GM12878 (cell line): ENCODE measurements around the gene FGD1. TPM values are rescaled to one million over a fixed set of nuclear protein-coding genes. Genes with fewer than 3 reads are reported as not detected.

ENCODE experiments used
- ATAC-seq: fragments of 200-7000 bp; cut with Tn5 transposase; 3 replicates; pipeline ENCODE4 v1.9.1; 2020; ENCODE audit warnings: mild to moderate bottlenecking, moderate library complexity
- BruUV-seq: library from RNA; stranded (reverse); fragments of 400-500 nt; replicated peaks from 2 replicates; lab custom pipeline; 2021; lab: Mats Ljungman, UMichigan
- CTCF ChIA-PET: fragments of 300-600 bp; sonication (Branson Sonifier 250); formaldehyde crosslinking; extraction: SDS; loops from one replicate; lab custom pipeline; 2021; ENCODE audit warnings: inconsistent platforms; lab: Yijun Ruan, JAX
- POLR2A ChIA-PET: fragments of 350-600 bp; formaldehyde crosslinking; extraction: SDS; loops from one replicate; lab custom pipeline; 2021; ENCODE audit warnings: inconsistent platforms; lab: Charles Lee
- RAD21 ChIA-PET: fragments of 300-600 bp; sonication (Branson Sonifier 250); formaldehyde crosslinking; loops from one replicate; lab custom pipeline; 2023; ENCODE audit warnings: antibody characterized with exemption; ENCODE audit not compliant: unreplicated experiment; lab: Charles Lee
- SMC1A ChIA-PET: fragments of 300-600 bp; sonication (Branson Sonifier 250); formaldehyde crosslinking; loops from one replicate; lab custom pipeline; 2023; ENCODE audit not compliant: unreplicated experiment, uncharacterized antibody; lab: Charles Lee
- DNase-seq: peaks from one replicate; pipeline ENCODE4 v3.0.0-alpha.2; 2011; ENCODE audit warnings: low read depth, low spot score
- FAIRE-seq: peaks from 3 replicates; lab custom pipeline; 2011; peaks lifted over from hg19 to GRCh38; lab: Jason Lieb, UNC
- H2AFZ ChIP-seq: 2 replicates; pipeline ENCODE4 v1.6.0; 2011; ENCODE audit warnings: low read depth, low read length, control low read depth; ENCODE audit not compliant: control insufficient read depth
- H3K27ac ChIP-seq: 2 replicates; pipeline ENCODE4 v1.5.1; 2011; ENCODE audit warnings: control low read depth; ENCODE audit not compliant: control insufficient read depth, insufficient read depth
- H3K27me3 ChIP-seq, 2 experiments: replicated peaks in 1 of 2; 2 replicates each; pipeline versions ENCODE4 v1.6.0 to v1.6.1; 2011; ENCODE audit warnings: low read length in 1 of 2; ENCODE audit not compliant: control insufficient read depth in 2 of 2, insufficient read depth in 2 of 2
- H3K36me3 ChIP-seq, 2 experiments: 2 replicates each; pipeline ENCODE4 v1.5.1; 2011; ENCODE audit warnings: low read length in 1 of 2; ENCODE audit not compliant: control insufficient read depth in 2 of 2, insufficient read depth in 2 of 2
- H3K4me1 ChIP-seq: 2 replicates; pipeline ENCODE4 v1.6.1; 2011; ENCODE audit warnings: mild to moderate bottlenecking, low read length, moderate library complexity, mixed read lengths; ENCODE audit not compliant: control insufficient read depth, insufficient read depth
- H3K4me2 ChIP-seq: 2 replicates; pipeline ENCODE4 v1.6.0; 2011; ENCODE audit warnings: control low read depth; ENCODE audit not compliant: control insufficient read depth, insufficient read depth
- H3K4me3 ChIP-seq: fragments of 200-600 bp; sonication (generic); 2 replicates; pipeline ENCODE4 v1.5.1; 2016
- H3K79me2 ChIP-seq: 2 replicates; pipeline ENCODE4 v1.6.0; 2011; ENCODE audit warnings: low read length; ENCODE audit not compliant: control insufficient read depth, insufficient read depth
- H3K9ac ChIP-seq: 2 replicates; pipeline ENCODE4 v1.8.0; 2011; ENCODE audit warnings: low read length, control low read depth, mixed read lengths; ENCODE audit not compliant: control insufficient read depth, insufficient read depth
- H3K9me3 ChIP-seq: replicated peaks from 3 replicates; pipeline ENCODE4 v1.5.1; 2011; ENCODE audit warnings: mild to moderate bottlenecking, low read length; ENCODE audit not compliant: control insufficient read depth, insufficient read depth
- H4K20me1 ChIP-seq: 2 replicates; pipeline ENCODE4 v1.6.0; 2011; ENCODE audit not compliant: control insufficient read depth, insufficient read depth
- FOS ChIP-seq: IDR thresholded peaks from 3 replicates; pipeline ENCODE4 v1.6.1; 2011; ENCODE audit warnings: borderline replicate concordance; ENCODE audit not compliant: insufficient read length; ENCODE audit errors: extremely low read depth
- HDAC2 ChIP-seq: fragments of 200-600 bp; sonication (generic); IDR thresholded peaks from 2 replicates; pipeline ENCODE4 v1.6.1; 2017
- IKZF2 ChIP-seq, 2 experiments: fragments of 450-650 bp; IDR thresholded peaks; 2 replicates each; pipeline ENCODE4 v1.6.1; 2017; ENCODE audit warnings: mild to moderate bottlenecking in 2 of 2, moderate library complexity in 2 of 2
- JUNB ChIP-seq: IDR thresholded peaks from 2 replicates; pipeline ENCODE4 v1.6.1; 2016; ENCODE audit warnings: antibody characterized with exemption, mild to moderate bottlenecking
- SIN3A ChIP-seq: IDR thresholded peaks from 2 replicates; pipeline ENCODE4 v1.6.1; 2012; ENCODE audit warnings: low read depth, low read length, improper control_type of control experiment
- SREBF1 ChIP-seq: IDR thresholded peaks from 2 replicates; pipeline ENCODE4 v1.6.1; 2012; ENCODE audit warnings: mild to moderate bottlenecking, low read length
- TARDBP ChIP-seq: IDR thresholded peaks from 2 replicates; pipeline ENCODE4 v1.6.1; 2016; ENCODE audit warnings: borderline replicate concordance
- YY1 ChIP-seq: IDR thresholded peaks from 2 replicates; pipeline ENCODE4 v1.6.1; 2011; ENCODE audit warnings: low read depth, mild to moderate bottlenecking, low read length
- ZBED1 ChIP-seq: IDR thresholded peaks from 2 replicates; pipeline ENCODE4 v1.6.1; 2016; ENCODE audit warnings: borderline replicate concordance
- ZNF622 ChIP-seq: fragments of 450-650 bp; IDR thresholded peaks from 2 replicates; pipeline ENCODE4 v1.6.1; 2017; ENCODE audit warnings: mild to moderate bottlenecking, inconsistent platforms
- WGBS: methylation state at CpG from one replicate; pipeline ENCODE4 v1.1.6; 2016; ENCODE audit warnings: low lambda C conversion rate; ENCODE audit not compliant: insufficient replicate concordance, insufficient coverage; ENCODE audit errors: missing lambda C conversion rate; 5-methylcytosine and 5-hydroxymethylcytosine counted together
- in situ Hi-C: fragments of 300-500 bp; cut with MboI; formaldehyde crosslinking; loops from 9 replicates; pipeline ENCODE4 v1.14.3; 2018; ENCODE audit warnings: mixed read lengths
- intact Hi-C: fragments of 100-400 bp; cut with micrococcal nuclease; formaldehyde crosslinking; loops from one replicate; pipeline ENCODE4 v1.14.2; 2022; ENCODE audit not compliant: unreplicated experiment
- polyA plus RNA-seq, 11 experiments: library from polyadenylated mRNA; depleted of rRNA in 4 of 11; unstranded in 6 of 11; stranded (reverse) in 5 of 11; fragments of >200 nt; fragmentation: Nextera tagmentation in 4 of 11; fragmentation: Illumina TruSeq in 1 of 11; extraction: Ambion mirVana in 4 of 11; extraction: Trizol in 1 of 11; gene quantifications; 1 replicate in 1 of 11; 2 replicates in 10 of 11; pipeline versions ENCODE4 v1.2.1 to v1.2.3, GENCODE V29; 2011 to 2016; ENCODE audit warnings: inconsistent platforms in 2 of 11, missing spikeins in 2 of 11, low read depth in 1 of 11
- total RNA-seq, 4 experiments: library from RNA; depleted of rRNA in 3 of 4; stranded (reverse); fragments of >200 nt in 3 of 4; fragmentation: Illumina TruSeq in 1 of 4; extraction: Trizol in 1 of 4; gene quantifications; 2 replicates each; pipeline versions ENCODE4 v1.2.1 to v1.2.3, GENCODE V29; 2013 to 2021
- TF ChIP-seq, protein P1 (sequence below): fragments of 450-650 bp; IDR thresholded peaks from 2 replicates; pipeline ENCODE4 v1.6.1; 2017; ENCODE audit warnings: borderline replicate concordance
- TF ChIP-seq, protein P2 (sequence below): fragments of 450-650 bp; IDR thresholded peaks from 2 replicates; pipeline ENCODE4 v1.6.1; 2018; ENCODE audit warnings: borderline replicate concordance, mild to moderate bottlenecking; ENCODE audit not compliant: partially characterized antibody
- TF ChIP-seq, protein P3 (sequence below): fragments of 450-650 bp; formaldehyde crosslinking; IDR thresholded peaks from 2 replicates; pipeline ENCODE4 v1.4.0; 2020; ENCODE audit warnings: mild to moderate bottlenecking, moderate library complexity
- TF ChIP-seq, protein P4 (sequence below): IDR thresholded peaks from 2 replicates; pipeline ENCODE4 v1.6.1; 2012; ENCODE audit warnings: low read length, inconsistent platforms

FGD1 gene
- total and polyA plus RNA-seq, 10 of the 15 experiments (the other 5 are each of a cell fraction or from before 2014, with no cell fraction given): 0.05 to 0.50 (median 0.45) TPM; not detected in 7

DNA sequence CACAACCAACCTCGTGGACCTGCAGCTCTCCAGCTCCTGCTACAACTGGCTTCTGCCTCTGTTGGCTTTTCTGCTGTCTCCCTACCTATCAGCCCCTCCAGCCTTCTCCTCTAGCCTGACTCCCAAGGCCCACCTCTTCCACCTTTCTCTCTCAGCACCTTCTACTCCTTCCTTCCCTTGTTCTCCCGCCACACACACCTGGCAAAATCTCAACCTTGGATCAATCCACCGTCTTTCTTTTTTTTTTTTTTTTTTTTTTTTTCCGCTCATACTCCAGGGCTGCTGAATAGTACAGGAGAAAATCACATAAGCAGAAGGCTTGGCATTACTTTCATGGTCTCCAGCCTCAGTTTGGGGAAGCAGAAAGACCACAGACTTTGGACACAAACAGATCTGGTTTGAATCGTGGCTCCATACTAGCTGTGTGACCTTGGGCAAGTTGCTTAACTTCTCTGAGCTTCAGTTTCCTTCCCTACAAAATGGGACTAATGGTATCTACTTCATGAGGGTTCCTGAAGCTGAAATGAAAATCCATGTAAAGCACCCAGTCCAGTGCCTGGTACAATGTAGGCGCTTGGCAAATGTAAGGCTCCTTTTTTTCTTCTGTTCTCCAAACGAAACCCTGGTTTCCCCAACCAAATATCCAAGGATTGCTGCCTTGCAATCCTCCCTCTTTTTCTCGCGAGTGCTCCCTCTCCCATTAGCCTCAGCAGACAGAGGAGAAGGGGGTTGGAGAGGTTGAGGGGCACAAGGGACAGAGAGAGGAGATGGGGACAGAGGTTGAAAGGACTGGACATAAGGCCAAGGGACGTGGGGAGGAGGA, 1.7 kb downstream of the FGD1 start (continued):
- TF ChIP-seq, protein P1, sequence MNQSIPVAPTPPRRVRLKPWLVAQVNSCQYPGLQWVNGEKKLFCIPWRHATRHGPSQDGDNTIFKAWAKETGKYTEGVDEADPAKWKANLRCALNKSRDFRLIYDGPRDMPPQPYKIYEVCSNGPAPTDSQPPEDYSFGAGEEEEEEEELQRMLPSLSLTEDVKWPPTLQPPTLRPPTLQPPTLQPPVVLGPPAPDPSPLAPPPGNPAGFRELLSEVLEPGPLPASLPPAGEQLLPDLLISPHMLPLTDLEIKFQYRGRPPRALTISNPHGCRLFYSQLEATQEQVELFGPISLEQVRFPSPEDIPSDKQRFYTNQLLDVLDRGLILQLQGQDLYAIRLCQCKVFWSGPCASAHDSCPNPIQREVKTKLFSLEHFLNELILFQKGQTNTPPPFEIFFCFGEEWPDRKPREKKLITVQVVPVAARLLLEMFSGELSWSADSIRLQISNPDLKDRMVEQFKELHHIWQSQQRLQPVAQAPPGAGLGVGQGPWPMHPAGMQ: no peak
- TF ChIP-seq FOS (no peak), ZNF622 (no peak)
- TF ChIP-seq, protein P2, sequence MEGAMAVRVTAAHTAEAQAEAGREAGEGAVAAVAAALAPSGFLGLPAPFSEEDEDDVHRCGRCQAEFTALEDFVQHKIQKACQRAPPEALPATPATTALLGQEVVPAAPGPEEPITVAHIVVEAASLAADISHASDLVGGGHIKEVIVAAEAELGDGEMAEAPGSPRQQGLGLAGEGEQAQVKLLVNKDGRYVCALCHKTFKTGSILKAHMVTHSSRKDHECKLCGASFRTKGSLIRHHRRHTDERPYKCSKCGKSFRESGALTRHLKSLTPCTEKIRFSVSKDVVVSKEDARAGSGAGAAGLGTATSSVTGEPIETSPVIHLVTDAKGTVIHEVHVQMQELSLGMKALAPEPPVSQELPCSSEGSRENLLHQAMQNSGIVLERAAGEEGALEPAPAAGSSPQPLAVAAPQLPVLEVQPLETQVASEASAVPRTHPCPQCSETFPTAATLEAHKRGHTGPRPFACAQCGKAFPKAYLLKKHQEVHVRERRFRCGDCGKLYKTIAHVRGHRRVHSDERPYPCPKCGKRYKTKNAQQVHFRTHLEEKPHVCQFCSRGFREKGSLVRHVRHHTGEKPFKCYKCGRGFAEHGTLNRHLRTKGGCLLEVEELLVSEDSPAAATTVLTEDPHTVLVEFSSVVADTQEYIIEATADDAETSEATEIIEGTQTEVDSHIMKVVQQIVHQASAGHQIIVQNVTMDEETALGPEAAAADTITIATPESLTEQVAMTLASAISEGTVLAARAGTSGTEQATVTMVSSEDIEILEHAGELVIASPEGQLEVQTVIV: no peak
- TF ChIP-seq, all 136 proteins: peak for 0

DNA sequence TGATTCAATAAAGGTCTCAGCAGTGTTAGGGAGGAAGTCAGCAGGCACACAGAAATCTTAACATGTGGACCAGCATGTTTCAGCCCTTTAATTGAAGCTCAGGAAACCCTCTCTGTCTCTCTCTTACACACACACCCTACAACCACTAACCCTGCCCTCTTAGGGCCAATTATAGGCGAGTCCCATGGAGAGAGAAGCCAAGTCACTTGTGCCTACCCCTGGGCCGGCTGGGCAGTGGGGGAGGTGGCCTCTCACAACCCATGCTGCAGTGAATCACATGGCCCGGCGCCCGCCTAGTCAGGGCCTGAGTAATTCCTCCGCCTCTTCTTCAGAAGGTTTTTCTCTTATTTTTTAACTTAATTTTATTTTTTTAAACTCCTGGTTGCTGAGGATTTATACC, 3.7 kb downstream of the FGD1 start:
- H3K9ac ChIP-seq: no peak overlapping the region
- no TSS peak for BruUV-seq

More for the DNA sequence above, 3.7 kb downstream of the FGD1 start:
- no peak overlapping the region for H3K27ac ChIP-seq
- ChIA-PET CTCF (no interaction called here), SMC1A (no interaction called here), POLR2A (no interaction called here), RAD21 (no interaction called here)
- H3K4me3 ChIP-seq: no peak overlapping the region
- H3K27me3 ChIP-seq: peaks cover 0 to 3% of the 10 kb centered on the region in 2 experiments; a peak in 1 of 4 replicates
- no peaks in the 10 kb centered on the region for H4K20me1 ChIP-seq
- no peak overlapping the region for H3K4me2 ChIP-seq
- no peak for DNase-seq
- intact Hi-C loops: no loop called here
- 46% methylated on average over 6 of the region's 6 CpGs for WGBS
- in situ Hi-C loops: no loop called here
- TF ChIP-seq IKZF2 (IDR thresholded peaks at IDR 0.05) (no peak), SREBF1 (no peak), JUNB (no peak), HDAC2 (no peak), TARDBP (no peak), YY1 (no peak), ZBED1 (no peak), SIN3A (no peak)
- TF ChIP-seq, protein P3, sequence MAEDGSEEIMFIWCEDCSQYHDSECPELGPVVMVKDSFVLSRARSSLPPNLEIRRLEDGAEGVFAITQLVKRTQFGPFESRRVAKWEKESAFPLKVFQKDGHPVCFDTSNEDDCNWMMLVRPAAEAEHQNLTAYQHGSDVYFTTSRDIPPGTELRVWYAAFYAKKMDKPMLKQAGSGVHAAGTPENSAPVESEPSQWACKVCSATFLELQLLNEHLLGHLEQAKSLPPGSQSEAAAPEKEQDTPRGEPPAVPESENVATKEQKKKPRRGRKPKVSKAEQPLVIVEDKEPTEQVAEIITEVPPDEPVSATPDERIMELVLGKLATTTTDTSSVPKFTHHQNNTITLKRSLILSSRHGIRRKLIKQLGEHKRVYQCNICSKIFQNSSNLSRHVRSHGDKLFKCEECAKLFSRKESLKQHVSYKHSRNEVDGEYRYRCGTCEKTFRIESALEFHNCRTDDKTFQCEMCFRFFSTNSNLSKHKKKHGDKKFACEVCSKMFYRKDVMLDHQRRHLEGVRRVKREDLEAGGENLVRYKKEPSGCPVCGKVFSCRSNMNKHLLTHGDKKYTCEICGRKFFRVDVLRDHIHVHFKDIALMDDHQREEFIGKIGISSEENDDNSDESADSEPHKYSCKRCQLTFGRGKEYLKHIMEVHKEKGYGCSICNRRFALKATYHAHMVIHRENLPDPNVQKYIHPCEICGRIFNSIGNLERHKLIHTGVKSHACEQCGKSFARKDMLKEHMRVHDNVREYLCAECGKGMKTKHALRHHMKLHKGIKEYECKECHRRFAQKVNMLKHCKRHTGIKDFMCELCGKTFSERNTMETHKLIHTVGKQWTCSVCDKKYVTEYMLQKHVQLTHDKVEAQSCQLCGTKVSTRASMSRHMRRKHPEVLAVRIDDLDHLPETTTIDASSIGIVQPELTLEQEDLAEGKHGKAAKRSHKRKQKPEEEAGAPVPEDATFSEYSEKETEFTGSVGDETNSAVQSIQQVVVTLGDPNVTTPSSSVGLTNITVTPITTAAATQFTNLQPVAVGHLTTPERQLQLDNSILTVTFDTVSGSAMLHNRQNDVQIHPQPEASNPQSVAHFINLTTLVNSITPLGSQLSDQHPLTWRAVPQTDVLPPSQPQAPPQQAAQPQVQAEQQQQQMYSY (CRISPR knock-in tag): no peak
- TF ChIP-seq, protein P4, sequence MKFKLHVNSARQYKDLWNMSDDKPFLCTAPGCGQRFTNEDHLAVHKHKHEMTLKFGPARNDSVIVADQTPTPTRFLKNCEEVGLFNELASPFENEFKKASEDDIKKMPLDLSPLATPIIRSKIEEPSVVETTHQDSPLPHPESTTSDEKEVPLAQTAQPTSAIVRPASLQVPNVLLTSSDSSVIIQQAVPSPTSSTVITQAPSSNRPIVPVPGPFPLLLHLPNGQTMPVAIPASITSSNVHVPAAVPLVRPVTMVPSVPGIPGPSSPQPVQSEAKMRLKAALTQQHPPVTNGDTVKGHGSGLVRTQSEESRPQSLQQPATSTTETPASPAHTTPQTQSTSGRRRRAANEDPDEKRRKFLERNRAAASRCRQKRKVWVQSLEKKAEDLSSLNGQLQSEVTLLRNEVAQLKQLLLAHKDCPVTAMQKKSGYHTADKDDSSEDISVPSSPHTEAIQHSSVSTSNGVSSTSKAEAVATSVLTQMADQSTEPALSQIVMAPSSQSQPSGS: no peak
- H3K36me3 ChIP-seq: no peaks in the 10 kb centered on the region
- FAIRE-seq: no peak
- no peaks in the 10 kb centered on the region for H3K4me1 ChIP-seq
- no peak for ATAC-seq
- H2AFZ ChIP-seq: no peak overlapping the region
- H3K79me2 ChIP-seq: no peaks in the 10 kb centered on the region
- H3K9me3 ChIP-seq: no peaks in the 10 kb centered on the region
